Prostate gland (tissue), 2 donors: ENCODE results near the gene DHX32.
"Not testable (repeated sequence)": the region's sequence is repeated elsewhere in the genome, so short reads cannot be mapped to it uniquely, and the experiment has no call there.

ENCODE experiments used
- CTCF ChIP-seq, 4 experiments: fragments of 200-600 bp in 2 of 4; fragments of 450-650 bp in 2 of 4; sonication (generic) in 2 of 4; IDR thresholded peaks; 1 replicate in 3 of 4; 2 replicates in 1 of 4; pipeline ENCODE4 v1.5.1; 2016 to 2019; ENCODE audit warnings: antibody characterized with exemption in 4 of 4, mild to moderate bottlenecking in 2 of 4, moderate library complexity in 2 of 4
- POLR2A ChIP-seq: fragments of 450-650 bp; IDR thresholded peaks from one replicate; pipeline ENCODE4 v1.6.1; 2016; ENCODE audit warnings: antibody characterized with exemption, mild to moderate bottlenecking
- POLR2AphosphoS5 ChIP-seq: sonication (generic); formaldehyde crosslinking; IDR thresholded peaks from one replicate; pipeline ENCODE4 v1.6.1; 2017; ENCODE audit warnings: antibody characterized with exemption

GRCh38 chr10:125900963-125901362 lies 19.9 kb upstream of the DHX32 start:
- TF ChIP-seq CTCF (IDR thresholded peaks at IDR 0.05); POLR2A: not testable (repeated sequence)
- TF ChIP-seq POLR2AphosphoS5, result peak; percentile 29
